ENCODE results near the gene DDAH2. TPM values are rescaled to one million over a fixed set of nuclear protein-coding genes. Genes with fewer than 3 reads are reported as not detected.

Gene DDAH2
- total RNA-seq, 1 donor: 96.6 TPM

GRCh38 chr6:31681135-31681671 is 47.9 kb downstream of the DDAH2 start:
- Histone ChIP-seq H3K79me2 (ENCODE audit: insufficient read depth, low read length) (no peaks in the 10 kb centered on the region), H3K4me1 (ENCODE audit: insufficient read depth, low read length) (peaks cover 15% of the 10 kb centered on the region), H3K9me3 (ENCODE audit: low read depth, low read length) (no peaks in the 10 kb centered on the region), H3K4me2 (ENCODE audit: insufficient read depth, low read length) (peak overlapping the region; percentile 94), H3K36me3 (ENCODE audit: insufficient read depth, low read length) (peaks cover 4% of the 10 kb centered on the region), H3K27me3 (ENCODE audit: insufficient read depth, low read length) (no peaks in the 10 kb centered on the region), H3K27ac (ENCODE audit: low read depth, low read length) (peak overlapping the region; percentile 47), H3K4me3 (ENCODE audit: insufficient read depth, low read length) (peak overlapping the region; percentile 71), H2AFZ (ENCODE audit: low read length) (peak overlapping the region; percentile 76), H4K20me1 (ENCODE audit: insufficient read depth, low read length) (no peaks in the 10 kb centered on the region)
- TF ChIP-seq CTCF (IDR thresholded peaks at IDR 0.05; ENCODE audit: extremely low read depth, low read depth, low read length): no peak
- DNase-seq (ENCODE audit: insufficient read length, low spot score, missing footprints): peak; percentile 94

- H3K9me3 ChIP-seq (ENCODE audit: low read depth, low read length): no peaks in the 10 kb centered on the region
- H2AFZ ChIP-seq (ENCODE audit: low read length): peak within 1 kb of the TSS; percentile 76
- H3K27ac ChIP-seq (ENCODE audit: low read depth, low read length): peak within 1 kb of the TSS; percentile 47
- peak; percentile 79 for TF ChIP-seq CTCF (IDR thresholded peaks at IDR 0.05; ENCODE audit: extremely low read depth, low read depth, low read length)
- peaks cover 15% of the 10 kb centered on the region for H3K4me1 ChIP-seq (ENCODE audit: insufficient read depth, low read length)
- H3K36me3 ChIP-seq (ENCODE audit: insufficient read depth, low read length): no peaks in the 10 kb centered on the region
- peak within 1 kb of the TSS; percentile 94 for H3K4me2 ChIP-seq (ENCODE audit: insufficient read depth, low read length)
- no peaks in the 10 kb centered on the region for H3K79me2 ChIP-seq (ENCODE audit: insufficient read depth, low read length)
- peak; percentile 97 for DNase-seq (ENCODE audit: insufficient read length, low spot score, missing footprints)
- H4K20me1 ChIP-seq (ENCODE audit: insufficient read depth, low read length): no peaks in the 10 kb centered on the region
- no peaks in the 10 kb centered on the region for H3K27me3 ChIP-seq (ENCODE audit: insufficient read depth, low read length)
- H3K4me3 ChIP-seq (ENCODE audit: insufficient read depth, low read length): peak within 1 kb of the TSS; percentile 71
Measured at GRCh38 chr6:31680226-31681134, 48.6 kb downstream of the DDAH2 start, which contains the start of gene LY6G5C. Gene LY6G5C, minus strand, starts transcription at chr6:31681067. Its CDS starts 694 bp downstream, at chr6:31680373.

- Histone ChIP-seq H3K9me3 (ENCODE audit: low read depth, low read length) (no peaks in the 10 kb centered on the region), H3K27ac (ENCODE audit: low read depth, low read length) (no peak overlapping the region)
- no peak for TF ChIP-seq CTCF (IDR thresholded peaks at IDR 0.05; ENCODE audit: extremely low read depth, low read depth, low read length)
Measured at GRCh38 chr6:31677955-31678354, 51.1 kb downstream of the DDAH2 start.

More at GRCh38 chr6:31677955-31678354, 51.1 kb downstream of the DDAH2 start:
- H3K36me3 ChIP-seq (ENCODE audit: insufficient read depth, low read length): peaks cover 5% of the 10 kb centered on the region
- no peak for DNase-seq (ENCODE audit: insufficient read length, low spot score, missing footprints)
- no peak overlapping the region for H2AFZ ChIP-seq (ENCODE audit: low read length)
- peaks cover 15% of the 10 kb centered on the region for H3K4me1 ChIP-seq (ENCODE audit: insufficient read depth, low read length)
- H3K79me2 ChIP-seq (ENCODE audit: insufficient read depth, low read length): no peaks in the 10 kb centered on the region
- no peak overlapping the region for H3K4me3 ChIP-seq (ENCODE audit: insufficient read depth, low read length)
- no peaks in the 10 kb centered on the region for H3K27me3 ChIP-seq (ENCODE audit: insufficient read depth, low read length)
- no peaks in the 10 kb centered on the region for H4K20me1 ChIP-seq (ENCODE audit: insufficient read depth, low read length)
- H3K4me2 ChIP-seq (ENCODE audit: insufficient read depth, low read length): no peak overlapping the region

Small RNA genes lying within 50 kb of the gene (small RNA-seq; reads per million reads assigned to genes)
- gene LY6G6D (not detected), gene MIR4646 (0.22 reads per million), gene MSH5-SAPCD1 (not detected), gene RF00019 (not detected), gene RNU6-850P (not detected), gene SAPCD1 (0.22 reads per million)

Other genes with a start within 250 kb of the DDAH2 start
- gene MICB, start 231.2 kb downstream of the DDAH2 start, total RNA-seq: 12.7 and 14.1 TPM in 2 replicates
- gene MCCD1, start 200.3 kb downstream of the DDAH2 start, total RNA-seq: not detected in 2 replicates
- 240 and 262 TPM in 2 replicates for gene DDX39B, start 187.3 kb downstream of the DDAH2 start, total RNA-seq
- 2.2 and 2.9 TPM in 2 replicates for gene ATP6V1G2, start 182.7 kb downstream of the DDAH2 start, total RNA-seq
- 43.6 and 56.8 TPM in 2 replicates for gene NFKBIL1, start 181.7 kb downstream of the DDAH2 start, total RNA-seq
- gene LTA, start 157.0 kb downstream of the DDAH2 start, total RNA-seq: not detected in 2 replicates
- gene TNF, start 153.7 kb downstream of the DDAH2 start, total RNA-seq: not detected in 2 replicates
- gene LTB, start 146.9 kb downstream of the DDAH2 start, total RNA-seq: 0.29 TPM in 1 of 2 replicates, not detected in the other
- gene LST1, start 143.0 kb downstream of the DDAH2 start, total RNA-seq: 0.29 TPM in 1 of 2 replicates, not detected in the other
- gene NCR3, start 136.3 kb downstream of the DDAH2 start, total RNA-seq: not detected in 2 replicates
- gene AIF1, start 114.1 kb downstream of the DDAH2 start, total RNA-seq: 0.36 TPM in 1 of 2 replicates, not detected in the other
- 49.2 and 52.2 TPM in 2 replicates for gene PRRC2A, start 108.6 kb downstream of the DDAH2 start, total RNA-seq
- gene BAG6, start 76.6 kb downstream of the DDAH2 start, total RNA-seq: 175 and 183 TPM in 2 replicates
- gene APOM, start 73.4 kb downstream of the DDAH2 start, total RNA-seq: 1.1 and 1.2 TPM in 2 replicates
- 21.2 and 21.7 TPM in 2 replicates for gene C6orf47, start 68.5 kb downstream of the DDAH2 start, total RNA-seq
- 22.1 and 23.9 TPM in 2 replicates for gene GPANK1, start 64.3 kb downstream of the DDAH2 start, total RNA-seq
- 124 and 150 TPM in 2 replicates for gene CSNK2B, start 63.2 kb downstream of the DDAH2 start, total RNA-seq
- 4.1 and 5.4 TPM in 2 replicates for gene LY6G5B, start 59.3 kb downstream of the DDAH2 start, total RNA-seq
- gene LY6G5C, start 48.2 kb downstream of the DDAH2 start, total RNA-seq: 0.59 and 0.72 TPM in 2 replicates
- gene ABHD16A, start 26.0 kb downstream of the DDAH2 start, total RNA-seq: 41.0 and 43.4 TPM in 2 replicates
- gene LY6G6F, start 22.4 kb downstream of the DDAH2 start, total RNA-seq: not detected in 2 replicates
- not detected in 2 replicates for gene LY6G6D, start 14.0 kb downstream of the DDAH2 start, total RNA-seq
- not detected in 2 replicates for gene LY6G6C, start 7.6 kb downstream of the DDAH2 start, total RNA-seq
- not detected in 2 replicates for gene MPIG6B, start 5.9 kb downstream of the DDAH2 start, total RNA-seq
- gene CLIC1, start 7.2 kb upstream of the DDAH2 start, total RNA-seq: 502 and 581 TPM in 2 replicates
- 12.4 and 13.0 TPM in 2 replicates for gene MSH5, start 10.7 kb upstream of the DDAH2 start, total RNA-seq
- 0.59 and 1.4 TPM in 2 replicates for gene SAPCD1, start 33.4 kb upstream of the DDAH2 start, total RNA-seq
- 0.29 and 0.36 TPM in 2 replicates for gene VWA7, start 48.0 kb upstream of the DDAH2 start, total RNA-seq
- gene VARS1, start 66.5 kb upstream of the DDAH2 start, total RNA-seq: 40.1 and 42.0 TPM in 2 replicates
- gene LSM2, start 77.7 kb upstream of the DDAH2 start, total RNA-seq: 18.3 and 22.4 TPM in 2 replicates
- 0.29 and 0.72 TPM in 2 replicates for gene HSPA1L, start 86.0 kb upstream of the DDAH2 start, total RNA-seq
- 33.3 and 36.9 TPM in 2 replicates for gene HSPA1A, start 86.2 kb upstream of the DDAH2 start, total RNA-seq
- gene HSPA1B, start 98.4 kb upstream of the DDAH2 start, total RNA-seq: 45.7 and 59.7 TPM in 2 replicates
- 114 and 117 TPM in 2 replicates for gene NEU1, start 133.5 kb upstream of the DDAH2 start, total RNA-seq
- gene SLC44A4, start 149.7 kb upstream of the DDAH2 start, total RNA-seq: not detected in 2 replicates
- 40.1 and 40.9 TPM in 2 replicates for gene EHMT2, start 168.4 kb upstream of the DDAH2 start, total RNA-seq
- 2.1 and 3.6 TPM in 2 replicates for gene ZBTB12, start 172.8 kb upstream of the DDAH2 start, total RNA-seq
- 12.7 and 18.0 TPM in 2 replicates for gene C2, start 198.4 kb upstream of the DDAH2 start, total RNA-seq
- 16.5 and 26.8 TPM in 2 replicates for gene CFB, start 216.8 kb upstream of the DDAH2 start, total RNA-seq
- gene NELFE, start 229.7 kb upstream of the DDAH2 start, total RNA-seq: 86.5 and 95.8 TPM in 2 replicates
- gene SKIC2, start 229.9 kb upstream of the DDAH2 start, total RNA-seq: 42.0 and 46.0 TPM in 2 replicates
- 16.8 and 18.1 TPM in 2 replicates for gene DXO, start 242.8 kb upstream of the DDAH2 start, total RNA-seq

Measured in osteoblast (primary cell).